Iris pigment epithelial cell (primary cell): ENCODE data around the gene L2HGDH.

ENCODE experiments used
- DNase-seq: peaks from one replicate; pipeline ENCODE4 v3.0.0-alpha.2; 2011; ENCODE audit warnings: low read depth

The L2HGDH gene

DNA sequence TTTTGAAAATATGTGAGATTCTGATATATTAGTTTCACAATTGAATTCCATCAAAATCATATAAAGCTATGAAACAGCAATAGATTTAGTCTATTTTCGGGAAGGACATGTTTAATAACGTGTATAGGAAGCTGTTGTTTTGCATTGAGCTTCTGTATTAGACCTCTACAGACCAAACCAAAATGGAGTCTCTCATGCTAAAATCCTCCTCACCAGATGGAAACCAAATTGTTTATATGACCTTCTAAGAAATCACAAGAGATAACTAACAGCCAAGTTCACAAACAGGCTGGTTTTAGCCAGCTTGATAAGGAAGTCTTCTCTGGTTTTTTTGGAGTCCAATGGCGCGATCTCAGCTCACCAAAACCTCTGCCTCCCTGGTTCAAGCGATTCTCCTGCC lies 23.9 kb downstream of the L2HGDH start:
- no peak for DNase-seq

DNA sequence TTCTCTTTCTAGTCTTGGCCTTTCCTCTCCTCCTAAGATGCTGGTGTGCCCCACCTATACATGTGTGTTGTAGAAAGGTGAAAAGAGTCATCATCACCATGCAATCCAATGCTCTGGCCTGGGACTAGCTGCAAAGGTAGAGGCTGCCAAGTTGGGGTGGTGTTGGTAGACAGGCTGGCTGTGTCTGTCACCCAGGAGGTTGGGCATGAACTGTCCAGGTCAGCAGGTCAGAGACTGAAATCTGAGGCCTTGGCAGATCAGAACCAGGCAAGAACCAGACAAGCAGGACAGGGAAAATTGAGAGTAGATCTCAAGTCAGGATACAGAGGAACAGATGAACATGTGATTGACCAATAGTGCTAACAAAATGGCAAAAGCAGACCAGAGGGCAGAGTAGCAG lies 26.2 kb downstream of the L2HGDH start:
- DNase-seq = no peak

DNA sequence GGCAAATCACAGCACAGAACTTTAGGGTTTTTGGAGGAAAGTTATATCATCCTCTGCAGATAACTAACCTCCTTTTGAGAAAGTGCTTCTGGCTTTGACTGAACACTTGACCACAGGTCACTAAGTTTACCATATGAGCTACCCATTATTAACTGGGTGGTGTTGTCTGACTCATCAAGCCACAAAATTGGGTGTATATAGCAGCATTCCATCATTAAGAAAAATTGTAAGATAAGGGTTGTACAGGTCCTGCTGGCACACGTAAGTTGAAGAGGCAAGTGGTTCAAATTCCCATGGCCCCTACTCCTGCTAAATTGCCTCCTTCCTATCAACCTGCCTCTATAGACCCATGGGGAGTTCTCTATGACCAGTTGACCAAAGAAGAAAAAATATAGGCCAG lies 39.5 kb downstream of the L2HGDH start:
- no peak for DNase-seq

DNA sequence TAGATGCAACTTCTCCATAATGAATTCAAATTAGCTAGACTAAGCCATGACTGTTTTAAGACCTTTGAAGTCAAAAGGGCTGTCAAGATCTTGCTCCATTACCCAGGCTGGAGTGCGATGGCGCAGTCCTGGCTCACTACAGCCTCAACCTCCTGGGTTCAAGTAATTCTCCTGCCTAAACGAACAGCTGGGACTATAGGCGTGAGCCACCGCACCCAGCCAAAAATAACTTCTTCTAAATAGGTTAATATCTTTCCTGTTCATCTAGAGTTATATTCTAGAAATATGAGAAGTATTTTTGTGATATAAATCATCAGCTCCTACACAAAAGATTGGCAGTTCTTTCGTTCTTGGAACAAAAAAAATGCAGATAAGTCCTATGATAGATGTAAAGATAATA lies 41.1 kb downstream of the L2HGDH start:
- DNase-seq = no peak

DNA sequence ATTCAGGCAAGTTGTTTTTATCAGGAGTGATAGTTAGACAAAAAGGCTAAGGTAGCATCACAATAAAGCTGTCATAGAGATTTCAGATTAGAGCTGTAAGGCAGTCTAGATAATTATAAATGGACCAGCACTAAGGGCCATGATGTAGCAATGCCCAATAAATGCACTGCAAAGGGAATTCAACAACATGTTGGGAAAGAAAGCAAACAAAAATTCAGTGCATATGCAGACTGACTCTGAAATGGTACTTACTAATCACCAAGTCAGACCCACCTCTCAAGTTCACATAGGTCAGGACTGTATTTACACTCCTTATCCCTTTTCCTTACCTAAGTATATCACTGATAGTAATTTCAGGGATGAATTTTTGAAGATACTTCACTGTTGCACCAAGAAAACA lies 47.0 kb downstream of the L2HGDH start:
- DNase-seq = no peak

DNA sequence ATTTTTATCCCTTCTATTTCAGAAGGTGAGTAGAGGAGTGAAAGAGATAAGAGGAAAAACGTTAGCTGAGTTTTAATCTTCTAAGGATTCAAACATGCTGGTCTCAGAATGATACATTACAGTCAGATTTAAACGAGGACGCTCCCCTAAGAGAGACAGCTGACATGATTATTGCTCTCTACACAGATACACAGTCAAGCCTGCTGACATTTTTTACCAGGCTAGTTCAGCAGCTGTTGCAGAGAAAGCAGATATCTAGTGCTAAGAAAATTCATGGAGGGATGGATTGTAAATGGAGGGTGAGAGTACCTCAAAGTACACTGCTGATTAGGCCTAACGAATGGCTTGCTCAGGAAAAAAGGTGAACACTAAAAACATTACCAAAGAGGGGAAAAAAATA lies 48.7 kb downstream of the L2HGDH start:
- no peak for DNase-seq

DNA sequence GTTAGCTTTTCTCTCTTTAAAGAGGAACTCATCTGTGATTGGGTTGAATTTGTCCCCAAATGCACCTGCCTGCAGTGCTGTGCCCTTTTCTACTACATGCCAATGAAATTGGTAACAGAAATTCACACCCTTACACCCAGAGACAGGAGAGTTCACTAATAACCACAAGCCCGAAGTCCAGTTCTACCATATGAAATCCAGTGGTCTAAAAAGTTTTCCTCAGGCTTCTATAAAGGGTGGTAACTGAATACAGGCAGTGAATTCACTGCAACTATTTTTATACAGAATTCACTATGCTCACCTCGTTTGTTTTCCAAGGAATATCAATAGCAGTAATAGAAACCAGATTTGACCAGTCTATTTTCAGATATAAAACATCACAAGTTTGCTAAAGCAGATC lies 49.2 kb downstream of the L2HGDH start:
- DNase-seq = no peak

DNA sequence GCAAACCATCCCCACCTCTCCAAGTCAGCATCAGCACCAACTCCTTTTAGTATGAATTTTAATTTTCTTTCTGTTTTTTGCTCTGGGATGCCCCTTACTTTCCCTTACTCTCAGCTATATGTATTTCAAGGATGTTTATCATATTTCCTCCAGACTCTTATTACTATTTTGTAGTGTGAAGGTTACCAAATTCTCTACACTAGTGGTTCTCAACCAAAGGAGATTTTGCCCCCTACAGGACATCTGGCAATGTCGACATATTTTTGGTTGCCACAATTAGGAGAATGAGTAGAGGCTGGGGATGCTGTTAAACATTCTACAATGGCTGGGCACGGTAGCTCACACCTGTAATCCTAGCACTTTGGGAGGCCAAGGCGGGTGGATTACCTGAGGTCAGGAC lies 51.5 kb downstream of the L2HGDH start:
- peak; percentile 54 for DNase-seq

DNA sequence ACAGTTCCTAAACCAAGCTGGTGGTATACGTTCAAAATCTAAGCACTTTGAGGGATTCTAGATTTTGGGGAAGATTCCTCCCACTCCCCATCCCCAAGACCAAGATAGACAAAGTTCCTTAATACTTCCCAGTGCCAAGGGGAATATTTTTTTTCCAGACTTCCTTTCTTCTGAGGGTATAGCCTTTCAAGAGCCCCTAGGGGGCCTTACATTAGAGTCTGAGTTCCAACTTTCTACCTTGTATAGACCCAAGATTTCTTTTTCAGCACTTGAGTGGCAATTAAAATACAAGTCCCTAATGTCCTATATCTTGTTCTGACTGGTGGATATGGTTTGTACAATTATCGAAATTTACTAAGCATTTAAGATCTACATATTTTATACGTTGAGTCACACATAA lies 52.0 kb downstream of the L2HGDH start:
- DNase-seq = no peak

DNA sequence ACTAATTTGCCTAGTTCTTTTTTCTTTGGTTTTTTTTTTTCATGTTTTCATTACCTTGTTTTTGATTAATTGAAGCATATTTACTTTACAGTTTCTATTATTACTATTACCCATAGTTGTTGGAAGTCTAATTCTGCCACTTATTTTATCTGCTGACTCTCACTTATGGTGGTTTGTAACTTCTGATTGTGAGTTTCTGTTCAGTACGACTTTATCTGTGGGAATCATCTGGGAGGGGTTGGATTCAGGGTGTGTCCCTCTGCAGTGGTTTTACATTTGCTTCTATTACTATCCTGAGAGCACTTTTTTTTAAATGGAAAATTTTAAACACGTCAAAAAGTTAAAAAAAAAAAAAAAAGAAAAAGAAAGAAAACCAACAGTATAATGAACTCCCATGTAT lies 54.3 kb downstream of the L2HGDH start:
- DNase-seq = no peak

DNA sequence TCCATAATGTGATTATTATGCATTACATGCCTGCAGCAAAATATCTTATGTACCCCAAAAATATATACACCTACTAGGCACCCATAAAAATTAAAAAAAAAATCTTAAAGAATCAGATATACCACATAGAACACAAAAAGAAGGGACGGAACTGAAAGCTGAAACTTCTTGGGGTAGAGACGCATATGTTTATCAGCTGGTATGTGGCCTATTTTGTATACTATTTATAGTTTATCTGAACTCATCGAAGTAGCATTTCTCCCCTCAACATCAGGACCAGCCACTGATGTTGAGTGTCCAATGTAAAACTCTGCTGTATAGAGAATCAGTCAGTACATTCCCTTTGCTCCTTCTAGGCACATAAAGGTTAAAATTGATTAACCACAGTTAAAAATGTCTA lies 57.8 kb downstream of the L2HGDH start:
- DNase-seq = no peak

DNA sequence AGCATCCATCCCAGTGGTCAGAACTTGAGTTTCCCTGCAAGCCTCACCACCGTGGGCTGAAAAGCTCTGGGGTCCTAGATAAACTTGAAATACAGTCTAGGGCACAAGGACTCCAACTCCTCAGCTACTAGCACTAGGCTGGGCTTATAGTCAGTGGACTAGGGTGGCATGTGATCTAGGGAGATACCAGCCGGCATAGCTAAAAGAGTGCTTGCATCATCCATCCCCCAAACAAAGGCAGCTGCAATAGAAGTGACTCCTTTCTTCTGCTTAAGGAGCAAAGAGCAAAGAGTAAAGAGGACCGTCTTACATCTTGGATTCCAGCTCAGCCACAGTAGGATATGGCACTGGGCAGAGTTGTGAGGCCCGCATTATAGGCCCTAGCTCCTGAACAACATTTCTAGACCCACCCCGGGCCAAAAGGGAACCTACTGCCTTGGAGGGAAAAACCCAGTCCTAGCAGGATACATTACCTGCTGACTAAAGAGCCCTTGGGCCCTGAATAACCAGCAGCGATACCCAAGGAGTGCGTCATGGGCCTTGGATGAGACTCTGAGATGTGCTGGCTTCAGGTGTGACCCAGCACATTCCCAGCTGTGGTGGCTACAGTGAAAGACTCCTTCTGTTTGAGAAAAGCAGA lies 62.8 kb downstream of the L2HGDH start:
- DNase-seq = no peak

DNA sequence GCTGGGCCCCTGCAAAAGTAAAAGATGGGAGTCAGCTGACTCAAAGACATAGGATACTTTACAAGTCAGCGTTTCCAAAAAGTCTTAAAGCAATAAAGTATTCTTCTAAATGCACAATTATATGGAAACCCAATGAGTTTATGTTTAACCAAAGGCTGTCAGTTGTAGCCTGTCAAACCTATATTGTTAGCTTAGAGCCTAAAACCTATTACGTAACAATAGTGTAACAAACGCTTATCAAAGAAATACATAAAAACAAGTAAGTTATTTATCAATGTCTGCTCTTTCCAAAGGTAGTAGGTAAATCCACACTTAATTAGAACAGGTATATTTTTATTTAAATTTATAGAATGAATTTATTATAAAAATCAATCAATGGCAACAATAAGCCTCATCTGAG lies 64.8 kb downstream of the L2HGDH start:
- no peak for DNase-seq

DNA sequence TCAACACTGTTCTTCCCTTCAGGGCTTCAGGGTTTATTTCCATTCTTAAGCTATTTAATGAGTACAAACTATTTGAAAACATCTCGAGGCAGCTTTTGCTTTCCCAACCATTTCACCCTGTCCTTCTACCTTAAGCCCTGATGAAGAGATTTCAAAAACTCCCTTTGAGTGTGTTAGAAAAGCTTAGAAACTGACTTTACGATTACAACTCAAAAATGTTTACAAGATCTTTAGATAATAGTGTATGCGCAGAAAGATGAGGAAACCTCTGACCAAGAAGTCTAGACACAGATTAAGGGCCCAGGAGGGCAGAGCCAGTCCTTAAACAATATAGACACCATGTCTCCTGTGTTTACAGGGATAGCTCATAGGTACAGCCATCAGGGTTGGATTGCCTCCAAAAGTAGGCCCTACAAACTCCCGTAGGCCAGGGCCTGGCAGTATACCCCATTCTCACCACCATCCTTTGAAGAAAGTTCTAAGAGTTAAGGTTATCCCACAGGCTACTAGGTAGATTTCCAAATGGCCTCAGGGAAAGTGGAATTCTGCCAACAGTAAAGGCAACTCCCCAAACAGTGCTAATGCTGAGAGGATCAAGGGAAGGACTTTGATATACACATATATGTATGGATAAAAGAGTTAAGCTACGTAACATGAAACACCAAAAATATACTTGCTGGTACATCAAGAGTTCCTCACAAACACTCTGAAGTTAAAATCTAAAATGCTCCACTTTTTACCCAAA lies 69.3 kb downstream of the L2HGDH start:
- DNase-seq = peak; percentile 28

DNA sequence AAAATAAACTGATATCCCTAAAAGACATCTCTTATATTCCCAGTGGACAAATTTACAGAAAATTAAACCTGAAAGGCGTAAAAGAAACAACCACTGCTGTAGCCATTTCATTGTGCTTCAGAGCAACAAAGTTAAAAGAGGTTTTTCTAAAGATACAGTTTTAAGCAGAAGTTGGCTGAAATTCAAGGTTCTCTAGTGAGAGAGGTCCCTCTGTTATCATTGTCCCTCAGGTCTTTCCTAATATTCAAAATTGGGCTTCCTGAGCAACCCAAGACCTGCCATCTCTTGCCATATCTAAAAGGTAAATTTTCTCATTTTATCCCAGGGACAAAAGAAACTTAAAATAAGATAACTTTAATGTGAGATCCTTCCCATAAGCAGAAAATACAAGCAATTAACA lies 69.9 kb downstream of the L2HGDH start:
- DNase-seq = no peak

DNA sequence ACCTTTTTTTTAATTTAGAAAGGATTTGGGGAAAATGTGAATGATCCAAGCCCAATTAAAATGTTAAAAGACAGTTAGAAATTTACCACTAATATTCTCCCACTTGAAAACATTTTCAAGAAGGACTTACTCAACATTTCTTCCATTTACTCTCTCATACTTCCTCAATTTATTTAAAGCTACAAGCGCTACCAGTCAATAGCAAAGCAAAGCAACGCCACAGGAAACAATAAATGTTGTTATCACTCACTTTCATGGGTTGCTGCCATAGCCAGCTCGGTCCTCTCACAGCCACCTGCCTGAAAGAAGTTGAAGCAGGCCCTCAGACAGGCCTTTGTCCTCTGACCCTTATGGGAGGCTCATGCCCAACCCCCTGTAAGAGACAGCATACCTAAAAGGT lies 74.6 kb downstream of the L2HGDH start:
- DNase-seq = no peak

DNA sequence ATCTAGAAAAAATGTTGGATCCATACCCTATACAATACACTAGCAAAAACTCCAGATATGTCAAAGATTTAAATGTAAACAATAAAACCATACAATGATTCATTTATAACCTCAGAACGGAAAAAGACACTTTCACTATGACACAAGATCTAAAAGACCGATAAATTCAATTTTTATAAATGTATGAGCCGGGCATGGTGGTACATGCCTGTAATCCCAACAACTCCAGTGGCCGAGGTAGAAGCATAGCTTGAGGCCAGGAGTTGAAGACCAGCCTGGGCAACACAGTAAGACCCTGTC lies 78.1 kb downstream of the L2HGDH start:
- peak; percentile 25 for DNase-seq

DNA sequence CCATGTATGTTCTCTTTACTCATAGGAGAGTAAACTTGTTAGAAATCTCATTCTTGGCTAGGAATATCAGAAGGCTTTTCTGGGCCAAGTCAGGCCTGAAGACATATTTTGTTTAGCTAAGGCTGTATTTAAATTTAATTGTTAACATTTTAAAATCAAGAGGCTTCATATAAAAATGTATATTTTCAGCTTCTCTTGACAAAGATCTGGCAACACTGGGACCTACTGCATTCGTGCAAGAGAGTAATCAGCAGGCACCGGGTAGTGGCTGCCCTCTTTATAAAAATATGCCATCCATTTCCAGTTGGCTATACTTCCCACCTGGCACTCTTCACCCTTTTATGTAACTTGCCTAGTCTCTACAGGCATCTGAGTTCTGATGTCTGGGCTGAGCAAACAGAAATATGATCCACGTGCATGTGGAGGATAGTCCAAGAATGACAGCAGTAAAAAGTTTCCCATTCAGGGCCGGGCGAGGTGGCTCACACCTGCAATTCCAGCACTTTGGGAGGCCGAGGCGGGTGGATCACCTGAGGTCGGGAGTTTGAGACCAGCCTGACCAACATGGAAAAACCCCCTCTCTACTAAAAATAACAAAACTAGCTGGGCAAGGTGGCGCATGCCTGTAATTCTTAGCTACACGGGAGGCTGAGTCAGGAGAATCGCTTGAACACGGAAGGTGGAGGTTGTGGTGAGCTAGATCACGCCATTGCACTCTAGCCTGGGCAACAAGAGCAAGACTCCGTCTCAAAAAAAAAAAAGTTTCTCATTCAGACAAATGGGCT lies 78.7 kb downstream of the L2HGDH start:
- DNase-seq = no peak

DNA sequence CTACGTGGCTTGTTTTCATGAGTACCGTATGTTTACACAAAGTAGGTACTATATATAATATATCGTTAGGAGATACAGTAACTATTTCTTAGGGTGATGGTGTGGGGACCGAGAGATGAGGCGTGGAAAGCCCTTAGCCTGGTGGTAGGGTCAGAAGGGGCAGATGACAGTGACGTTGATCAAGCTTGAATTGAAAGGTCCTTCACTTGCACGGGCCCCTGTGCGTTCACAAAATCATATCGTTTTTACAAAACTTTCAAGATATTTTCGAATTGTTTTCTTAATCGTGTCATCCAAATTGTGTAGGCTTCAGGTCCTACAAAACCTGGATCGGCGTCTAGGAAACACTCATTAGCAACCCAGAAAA lies 79.8 kb downstream of the L2HGDH start:
- DNase-seq = no peak

DNA sequence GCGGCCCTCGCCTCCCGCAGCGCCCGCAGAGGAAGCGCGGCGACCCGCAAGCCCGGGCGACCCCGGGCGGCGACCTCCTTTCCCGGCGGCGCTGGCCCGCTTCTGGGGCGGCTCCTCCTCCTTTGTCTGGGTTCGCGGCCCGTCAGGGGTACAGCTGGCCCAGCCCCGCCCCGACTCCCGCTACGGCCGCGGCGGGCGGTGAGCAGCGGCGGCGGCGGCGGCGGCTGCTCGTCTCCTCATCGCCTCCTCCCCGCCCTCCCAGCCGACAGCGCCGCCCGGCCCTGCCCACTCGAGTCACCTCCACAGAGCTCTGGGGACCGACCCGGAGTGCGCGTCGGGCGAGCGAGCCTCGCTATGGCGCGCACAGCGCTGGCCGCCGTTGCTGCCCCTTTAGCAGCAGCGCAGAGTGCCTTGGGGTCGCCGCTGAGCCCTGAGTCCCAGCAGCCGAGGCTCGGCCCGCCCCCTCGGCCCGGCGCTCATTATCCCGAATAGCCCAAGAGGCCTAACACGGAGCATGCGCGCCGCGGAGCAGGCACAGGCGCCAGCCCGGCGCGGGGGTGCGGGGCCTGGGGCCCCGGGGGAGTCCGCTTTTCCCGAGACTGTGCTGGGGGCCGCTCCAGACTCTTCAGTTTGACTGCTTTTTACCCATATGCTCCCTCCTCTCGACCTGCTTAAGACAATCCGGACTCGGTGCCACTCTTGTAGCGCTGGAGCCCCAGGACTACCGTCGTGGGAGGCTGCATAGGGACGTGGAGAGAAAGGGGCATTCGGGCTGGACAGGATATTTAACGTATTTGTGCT lies 80.4 kb downstream of the L2HGDH start, which contains the start of gene SOS2:
TSS of gene SOS2 (minus strand) at position 104 of the 801 bp plus-strand sequence. CDS start 295 bp downstream, outside the sequence.
- DNase-seq = peak; percentile 87

DNA sequence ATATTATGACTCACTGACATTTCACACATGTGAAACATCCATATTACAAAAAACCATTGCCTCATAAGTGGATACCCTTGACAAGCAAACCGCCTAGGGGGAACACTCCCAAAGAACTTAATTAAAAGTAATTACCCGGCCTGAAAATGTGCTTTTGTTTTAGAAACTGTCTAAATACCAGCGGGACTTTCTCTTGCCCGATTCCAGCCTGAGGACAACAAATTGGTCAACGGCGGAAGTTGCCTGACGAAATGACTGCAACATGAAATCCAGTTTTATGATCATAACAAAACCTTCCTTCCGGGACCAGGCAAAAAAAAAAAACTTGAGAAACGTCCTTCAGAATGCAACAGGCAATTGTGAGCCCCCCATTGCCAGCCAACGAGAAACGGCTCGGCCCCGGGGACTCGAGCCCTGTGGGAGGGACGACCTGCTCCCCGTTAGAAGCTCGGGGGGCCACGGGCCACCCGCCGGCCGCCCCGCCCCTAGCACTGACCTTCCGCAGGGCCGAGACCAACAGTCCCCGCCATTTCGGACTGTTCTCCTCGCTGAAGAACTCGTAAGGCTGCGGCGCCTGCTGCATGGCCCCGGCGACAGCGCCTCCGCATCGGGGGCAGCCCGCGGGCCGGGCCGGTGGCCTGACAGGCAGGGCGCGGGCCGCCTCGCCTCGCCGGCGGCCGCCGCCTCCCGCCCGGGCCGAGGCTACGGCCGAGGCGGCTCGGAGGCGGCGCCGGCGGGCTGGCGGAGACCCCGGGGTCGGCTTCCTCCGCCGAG lies 81.1 kb downstream of the L2HGDH start:
- DNase-seq = peak; percentile 71

DNA sequence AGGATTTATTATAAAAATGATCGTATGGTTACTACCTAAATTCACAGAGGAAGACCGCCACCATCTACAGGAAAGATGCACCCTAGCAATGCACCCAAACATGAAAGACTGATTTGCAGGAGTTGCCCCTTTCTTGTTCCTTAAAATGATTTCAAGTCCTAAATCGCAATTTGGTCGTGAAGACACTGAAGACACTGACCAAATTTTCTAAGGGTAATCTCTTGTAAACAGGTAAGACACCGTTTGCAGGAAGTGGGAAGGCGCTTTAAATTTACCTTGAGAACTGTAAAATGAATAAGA lies 81.7 kb downstream of the L2HGDH start:
- no peak for DNase-seq
